ENCODE measurements around the gene LAMA4. TPM values are rescaled to one million over a fixed set of nuclear protein-coding genes. Genes with fewer than 3 reads are reported as not detected.
"Not testable (repeated sequence)": the region's sequence is repeated elsewhere in the genome, so short reads cannot be mapped to it uniquely, and the experiment has no call there.

LAMA4 gene
- total and polyA plus RNA-seq, 4 donors: 28.4 to 261 (median 79.8) TPM

- H3K4me3 ChIP-seq: no peak overlapping the region
- peaks cover 2 to 57% (median 34%) of the 10 kb centered on the region in 4 donors for H3K36me3 ChIP-seq (ENCODE audit: control insufficient read depth in 4 of 4, insufficient read depth in 4 of 4, low read length in 4 of 4)
- peak overlapping the region in 1 of 2 donors; percentile 55 for H3K27ac ChIP-seq (ENCODE audit: low read depth in 1 of 2, low read length in 1 of 2)
- H3K9ac ChIP-seq (ENCODE audit: insufficient read depth in 1 of 2, low read length in 2 of 2): no peak overlapping the region
- no peaks in the 10 kb centered on the region for H3K9me3 ChIP-seq (ENCODE audit: control insufficient read depth in 4 of 4, insufficient read depth in 3 of 4, low read length in 3 of 4)
- DNase-seq (peak in 1 of 3 donors; percentile 38), ATAC-seq (ENCODE audit: insufficient read depth, low FRiP score) (no peak)
- H3K4me1 ChIP-seq (ENCODE audit: control insufficient read depth in 5 of 5, insufficient read depth in 5 of 5, low read length in 5 of 5): peaks cover 0 to 27% (median 19%) of the 10 kb centered on the region in 5 donors
- WGBS, 2 donors: 62 to 68% methylated on average over 12 of the region's 12 CpGs
- TF ChIP-seq CTCF (IDR thresholded peaks at IDR 0.05; ENCODE audit: control extremely low read depth, extremely low read depth): no peak
- H3K27me3 ChIP-seq (ENCODE audit: control insufficient read depth in 3 of 3, insufficient read depth in 3 of 3, low read length in 2 of 3): no peaks in the 10 kb centered on the region
These were observed 51.6 kb downstream of the LAMA4 start for GRCh38 chr6:112202639-112203341.

- H3K4me3 ChIP-seq; DNase-seq; H3K27me3 ChIP-seq (ENCODE audit: control insufficient read depth in 3 of 3, insufficient read depth in 3 of 3, low read length in 2 of 3); ATAC-seq (ENCODE audit: insufficient read depth, low FRiP score); H3K9ac ChIP-seq (ENCODE audit: insufficient read depth in 1 of 2, low read length in 2 of 2); H3K27ac ChIP-seq (ENCODE audit: low read depth in 1 of 2, low read length in 1 of 2); H3K9me3 ChIP-seq (ENCODE audit: control insufficient read depth in 4 of 4, insufficient read depth in 3 of 4, low read length in 3 of 4): not testable (repeated sequence)
- Histone ChIP-seq H3K4me1 (ENCODE audit: control insufficient read depth in 5 of 5, insufficient read depth in 5 of 5, low read length in 5 of 5) (peaks cover 0 to 23% (median 19%) of the 10 kb centered on the region in 5 donors), H3K36me3 (ENCODE audit: control insufficient read depth in 4 of 4, insufficient read depth in 4 of 4, low read length in 4 of 4) (peaks cover 3 to 41% (median 24%) of the 10 kb centered on the region in 4 donors)
- WGBS, 2 donors: 91 to 93% methylated on average over 2 of the region's 2 CpGs
These were observed 54.0 kb downstream of the LAMA4 start for GRCh38 chr6:112200185-112200914.

GRCh38 chr6:112199001-112199403 lies 55.4 kb downstream of the LAMA4 start:
- Histone ChIP-seq H3K27me3 (ENCODE audit: control insufficient read depth in 3 of 3, insufficient read depth in 3 of 3, low read length in 2 of 3) (no peaks in the 10 kb centered on the region), H3K4me1 (ENCODE audit: control insufficient read depth in 5 of 5, insufficient read depth in 5 of 5, low read length in 5 of 5) (peaks cover 0 to 23% (median 10%) of the 10 kb centered on the region in 5 donors), H3K27ac (ENCODE audit: low read depth in 1 of 2, low read length in 1 of 2) (no peak overlapping the region), H3K4me3 (no peak overlapping the region), H3K9ac (ENCODE audit: insufficient read depth in 1 of 2, low read length in 2 of 2) (no peak overlapping the region), H3K9me3 (ENCODE audit: control insufficient read depth in 4 of 4, insufficient read depth in 3 of 4, low read length in 3 of 4) (no peaks in the 10 kb centered on the region), H3K36me3 (ENCODE audit: control insufficient read depth in 4 of 4, insufficient read depth in 4 of 4, low read length in 4 of 4) (peaks cover 3 to 42% (median 18%) of the 10 kb centered on the region in 4 donors)
- ATAC-seq (ENCODE audit: insufficient read depth, low FRiP score) (no peak), DNase-seq (no peak)
- 96 to 99% methylated on average over 3 of the region's 3 CpGs for WGBS, 2 donors
- no peak for TF ChIP-seq CTCF (IDR thresholded peaks at IDR 0.05; ENCODE audit: control extremely low read depth, extremely low read depth)

DNA sequence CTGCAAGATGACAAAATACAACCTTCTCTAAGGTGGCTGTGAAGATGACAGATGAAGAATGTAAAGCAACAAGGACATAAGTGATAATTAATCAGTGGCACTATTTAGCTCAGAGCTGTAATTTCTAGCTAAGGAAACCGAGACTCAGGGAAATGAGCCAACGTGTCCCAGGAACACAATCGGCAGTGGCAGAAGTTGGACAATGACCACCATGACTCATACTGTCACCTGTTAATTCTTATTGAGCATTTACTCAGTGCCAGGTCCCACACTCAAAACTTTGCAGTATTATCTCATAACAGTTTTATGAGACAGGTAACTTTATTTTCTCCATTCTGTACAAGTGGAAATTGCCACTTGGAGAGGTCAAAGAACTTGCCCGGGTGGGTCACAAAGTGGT lies 55.8 kb downstream of the LAMA4 start:
- Histone ChIP-seq H3K9ac (ENCODE audit: insufficient read depth in 1 of 2, low read length in 2 of 2) (no peak overlapping the region), H3K4me3 (no peak overlapping the region), H3K27me3 (ENCODE audit: control insufficient read depth in 3 of 3, insufficient read depth in 3 of 3, low read length in 2 of 3) (no peaks in the 10 kb centered on the region), H3K4me1 (ENCODE audit: control insufficient read depth in 5 of 5, insufficient read depth in 5 of 5, low read length in 5 of 5) (peaks cover 0 to 23% (median 6%) of the 10 kb centered on the region in 5 donors), H3K36me3 (ENCODE audit: control insufficient read depth in 4 of 4, insufficient read depth in 4 of 4, low read length in 4 of 4) (peaks cover 3 to 41% (median 17%) of the 10 kb centered on the region in 4 donors), H3K9me3 (ENCODE audit: control insufficient read depth in 4 of 4, insufficient read depth in 3 of 4, low read length in 3 of 4) (no peaks in the 10 kb centered on the region), H3K27ac (ENCODE audit: low read depth in 1 of 2, low read length in 1 of 2) (no peak overlapping the region)
- DNase-seq: no peak
- 66 to 84% methylated on average over 4 of the region's 4 CpGs for WGBS, 2 donors
- no peak for ATAC-seq (ENCODE audit: insufficient read depth, low FRiP score)
- no peak for TF ChIP-seq CTCF (IDR thresholded peaks at IDR 0.05; ENCODE audit: control extremely low read depth, extremely low read depth)

All from lung (tissue), 12 donors.